GM11168 (cell line): ENCODE results near the gene EXOC4.
"Not testable (repeated sequence)": the region's sequence is repeated elsewhere in the genome, so short reads cannot be mapped to it uniquely, and the experiment has no call there.

Experiments
- in situ Hi-C: fragments of 300-500 bp; cut with MboI; formaldehyde crosslinking; loops from one replicate; pipeline ENCODE4 v1.12.0; 2022; ENCODE audit warnings: low sequenced_read_pairs; ENCODE audit not compliant: unreplicated experiment

Gene EXOC4

GRCh38 chr7:133310232-133310862 lies 57.5 kb downstream of the EXOC4 start:
- in situ Hi-C loops: no loop called here

GRCh38 chr7:133313575-133313974 lies 60.7 kb downstream of the EXOC4 start:
- in situ Hi-C loops: no loop called here

- in situ Hi-C loops: no loop called here
Observed at GRCh38 chr7:133314084-133314483, 61.2 kb downstream of the EXOC4 start.

GRCh38 chr7:133315332-133316040 lies 62.6 kb downstream of the EXOC4 start:
- in situ Hi-C loops: no loop called here

- in situ Hi-C loops: no loop called here
Observed at GRCh38 chr7:133319842-133320241, 67.0 kb downstream of the EXOC4 start.

GRCh38 chr7:133320891-133321290 lies 68.0 kb downstream of the EXOC4 start:
- in situ Hi-C loops: no loop called here

GRCh38 chr7:133321366-133321765 lies 68.5 kb downstream of the EXOC4 start:
- in situ Hi-C loops: not testable (repeated sequence)

- in situ Hi-C loops: not testable (repeated sequence)
Observed at GRCh38 chr7:133326745-133327144, 73.9 kb downstream of the EXOC4 start.

- in situ Hi-C loops: not testable (repeated sequence)
Observed at GRCh38 chr7:133328021-133328420, 75.1 kb downstream of the EXOC4 start.

- in situ Hi-C loops: no loop called here
Observed at GRCh38 chr7:133330085-133330484, 77.2 kb downstream of the EXOC4 start.

- in situ Hi-C loops: no loop called here
Observed at GRCh38 chr7:133331861-133332260, 79.0 kb downstream of the EXOC4 start.

- in situ Hi-C loops: no loop called here
Observed at GRCh38 chr7:133339772-133340171, 86.9 kb downstream of the EXOC4 start.

- in situ Hi-C loops: no loop called here
Observed at GRCh38 chr7:133344275-133344674, 91.4 kb downstream of the EXOC4 start.

GRCh38 chr7:133345690-133346421 lies 93.0 kb downstream of the EXOC4 start:
- in situ Hi-C loops: no loop called here

GRCh38 chr7:133348250-133348649 lies 95.4 kb downstream of the EXOC4 start:
- in situ Hi-C loops: no loop called here

GRCh38 chr7:133349101-133349500 lies 96.2 kb downstream of the EXOC4 start:
- in situ Hi-C loops: no loop called here

GRCh38 chr7:133352430-133352829 lies 99.6 kb downstream of the EXOC4 start:
- in situ Hi-C loops: no loop called here

- in situ Hi-C loops: no loop called here
Observed at GRCh38 chr7:133353775-133354174, 100.9 kb downstream of the EXOC4 start.

- in situ Hi-C loops: no loop called here
Observed at GRCh38 chr7:133354546-133355324, 101.9 kb downstream of the EXOC4 start.

GRCh38 chr7:133355325-133355708 lies 102.4 kb downstream of the EXOC4 start:
- in situ Hi-C loops: no loop called here

GRCh38 chr7:133355822-133356221 lies 102.9 kb downstream of the EXOC4 start:
- in situ Hi-C loops: no loop called here
